ENCODE data around the gene APPBP2.
"Not testable (repeated sequence)": the region's sequence is repeated elsewhere in the genome, so short reads cannot be mapped to it uniquely, and the experiment has no call there.

APPBP2 gene

GRCh38 chr17:60501589-60501988 lies 24.5 kb downstream of the APPBP2 start:
- H3K56ac ChIP-seq (ENCODE audit: low read length): no peak overlapping the region
- no peaks in the 10 kb centered on the region for H3K36me3 ChIP-seq (ENCODE audit: control insufficient read depth, insufficient read depth, low read length)

DNA sequence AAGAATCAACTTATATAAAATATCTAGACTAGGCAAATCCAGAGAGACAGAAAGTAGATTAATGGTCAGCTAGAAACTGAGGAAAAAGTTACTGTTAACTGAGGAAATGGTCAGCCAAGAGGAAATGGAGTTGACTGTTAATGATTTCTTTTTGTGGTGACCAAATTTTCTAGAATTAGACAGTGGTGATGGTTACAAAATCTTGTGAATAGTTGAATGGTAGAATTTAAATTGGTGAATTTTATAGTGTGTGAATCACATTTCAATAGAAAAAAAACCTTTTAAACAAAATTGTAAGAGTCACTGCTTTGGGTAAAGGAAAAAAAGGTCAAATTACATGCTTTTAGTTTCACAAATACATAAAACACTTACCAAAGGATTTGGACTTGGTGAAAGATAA lies 30.0 kb downstream of the APPBP2 start:
- Histone ChIP-seq H3K36me3 (ENCODE audit: control insufficient read depth, insufficient read depth, low read length) (peaks cover 3% of the 10 kb centered on the region), H3K56ac (ENCODE audit: low read length) (no peak overlapping the region), H2AK5ac (ENCODE audit: low read length) (no peak overlapping the region)

More at GRCh38 chr17:60501589-60501988, 24.5 kb downstream of the APPBP2 start:
- Histone ChIP-seq H4K5ac (ENCODE audit: low read length) (no peak overlapping the region), H3K27ac (ENCODE audit: low read depth, low read length) (no peak overlapping the region), H2BK15ac (replicated peaks; ENCODE audit: low read depth) (no peak overlapping the region), H3K4me1 (ENCODE audit: control insufficient read depth, low read depth, low read length) (no peaks in the 10 kb centered on the region), H3K27me3 (ENCODE audit: insufficient read depth, low read length, poor library complexity) (no peaks in the 10 kb centered on the region), H3K23ac (ENCODE audit: low read length) (no peak overlapping the region), H4K8ac (ENCODE audit: low read depth, low read length) (no peak overlapping the region), H3K79me1 (ENCODE audit: low read length) (peaks cover 8% of the 10 kb centered on the region), H3K18ac (ENCODE audit: low read length) (no peak overlapping the region), H3K4me2 (ENCODE audit: low read length) (no peak overlapping the region), H3K79me2 (ENCODE audit: control insufficient read depth, insufficient read depth, low read length) (peaks cover 11% of the 10 kb centered on the region), H2BK5ac (ENCODE audit: low read length) (no peak overlapping the region), H3K4ac (ENCODE audit: low read depth, low read length) (no peak overlapping the region), H2BK120ac (ENCODE audit: low read depth, low read length) (no peak overlapping the region), H2AK5ac (ENCODE audit: low read length) (no peak overlapping the region), H3K9ac (ENCODE audit: low read length) (no peak overlapping the region), H3K4me3 (ENCODE audit: low read length) (no peak overlapping the region)
- no CpG with 5 or more reads among the region's 2 CpGs for WGBS (ENCODE audit: extremely low coverage, insufficient coverage, low lambda C conversion rate)
- DNase-seq: no peak

DNA sequence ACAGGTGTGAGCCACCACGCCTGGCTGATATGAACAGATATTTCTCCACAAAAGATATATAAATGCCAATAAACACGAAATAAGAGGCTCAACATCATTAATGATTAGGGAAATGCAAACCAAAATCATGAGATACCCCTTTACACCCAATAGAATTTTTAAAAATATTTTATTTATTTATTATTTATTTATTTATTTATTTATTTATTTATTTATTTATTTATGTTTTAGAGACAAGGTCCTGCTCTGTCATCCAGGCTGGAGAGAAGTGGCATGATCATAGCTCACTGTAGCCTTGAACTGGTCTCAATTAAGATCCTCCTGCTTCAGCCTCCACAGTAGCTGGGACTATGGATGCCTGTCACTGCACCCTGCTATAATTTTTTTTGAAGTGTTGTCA lies 30.8 kb downstream of the APPBP2 start:
- no peak overlapping the region for H2BK15ac ChIP-seq (replicated peaks; ENCODE audit: low read depth)
- no peak overlapping the region for H3K23ac ChIP-seq (ENCODE audit: low read length)
- no peaks in the 10 kb centered on the region for H3K79me1 ChIP-seq (ENCODE audit: low read length)
- H3K4ac ChIP-seq (ENCODE audit: low read depth, low read length): no peak overlapping the region
- no peak overlapping the region for H4K5ac ChIP-seq (ENCODE audit: low read length)
- no peak overlapping the region for H3K9ac ChIP-seq (ENCODE audit: low read length)
- peaks cover 3% of the 10 kb centered on the region for H3K36me3 ChIP-seq (ENCODE audit: control insufficient read depth, insufficient read depth, low read length)
- H3K27ac ChIP-seq (ENCODE audit: low read depth, low read length): no peak overlapping the region
- H3K4me1 ChIP-seq (ENCODE audit: control insufficient read depth, low read depth, low read length): no peaks in the 10 kb centered on the region
- no peak overlapping the region for H3K4me3 ChIP-seq (ENCODE audit: low read length)
- no peak overlapping the region for H2BK120ac ChIP-seq (ENCODE audit: low read depth, low read length)
- H4K8ac ChIP-seq (ENCODE audit: low read depth, low read length): no peak overlapping the region
- H2AK5ac ChIP-seq (ENCODE audit: low read length): no peak overlapping the region
- no peak overlapping the region for H3K4me2 ChIP-seq (ENCODE audit: low read length)
- WGBS (ENCODE audit: extremely low coverage, insufficient coverage, low lambda C conversion rate): no CpG with 5 or more reads among the region's 2 CpGs
- H3K18ac ChIP-seq (ENCODE audit: low read length): no peak overlapping the region
- H3K56ac ChIP-seq (ENCODE audit: low read length): no peak overlapping the region
- no peak overlapping the region for H2BK5ac ChIP-seq (ENCODE audit: low read length)
- DNase-seq: no peak
- no peaks in the 10 kb centered on the region for H3K27me3 ChIP-seq (ENCODE audit: insufficient read depth, low read length, poor library complexity)
- H3K79me2 ChIP-seq (ENCODE audit: control insufficient read depth, insufficient read depth, low read length): no peaks in the 10 kb centered on the region

More for the DNA sequence above, 30.0 kb downstream of the APPBP2 start:
- H3K27ac ChIP-seq (ENCODE audit: low read depth, low read length): no peak overlapping the region
- no peak overlapping the region for H4K5ac ChIP-seq (ENCODE audit: low read length)
- H2BK15ac ChIP-seq (replicated peaks; ENCODE audit: low read depth): no peak overlapping the region
- no peaks in the 10 kb centered on the region for H3K79me1 ChIP-seq (ENCODE audit: low read length)
- H3K18ac ChIP-seq (ENCODE audit: low read length): no peak overlapping the region
- no peak overlapping the region for H3K4me2 ChIP-seq (ENCODE audit: low read length)
- no peak overlapping the region for H3K23ac ChIP-seq (ENCODE audit: low read length)
- no peaks in the 10 kb centered on the region for H3K79me2 ChIP-seq (ENCODE audit: control insufficient read depth, insufficient read depth, low read length)
- H4K8ac ChIP-seq (ENCODE audit: low read depth, low read length): no peak overlapping the region
- H3K4me1 ChIP-seq (ENCODE audit: control insufficient read depth, low read depth, low read length): no peaks in the 10 kb centered on the region
- no peaks in the 10 kb centered on the region for H3K27me3 ChIP-seq (ENCODE audit: insufficient read depth, low read length, poor library complexity)
- no peak overlapping the region for H3K9ac ChIP-seq (ENCODE audit: low read length)
- H3K4ac ChIP-seq (ENCODE audit: low read depth, low read length): no peak overlapping the region
- DNase-seq: no peak
- no peak overlapping the region for H2BK120ac ChIP-seq (ENCODE audit: low read depth, low read length)
- H2BK5ac ChIP-seq (ENCODE audit: low read length): no peak overlapping the region
- H3K4me3 ChIP-seq (ENCODE audit: low read length): no peak overlapping the region

DNA sequence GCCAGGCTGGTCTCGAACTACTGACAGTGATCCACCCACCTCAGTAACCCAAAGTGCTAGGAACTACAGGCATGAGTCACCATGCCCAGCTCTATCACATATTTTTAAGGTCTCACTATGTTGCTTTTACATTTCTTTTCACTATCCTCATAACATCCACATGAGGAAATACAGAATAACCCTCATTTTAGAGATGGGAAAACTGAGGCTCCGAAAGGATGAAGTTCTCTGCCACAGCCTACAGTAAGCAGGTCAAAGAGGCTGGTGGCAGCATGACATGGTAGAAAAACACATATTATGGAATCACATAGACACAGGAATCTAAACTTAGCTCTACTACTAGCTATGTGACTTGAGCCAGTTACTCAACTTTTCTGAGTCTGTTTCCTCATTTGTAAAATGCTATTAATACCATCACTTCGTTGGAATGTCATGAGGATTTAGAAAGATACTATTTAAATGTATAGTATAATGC lies 32.2 kb downstream of the APPBP2 start:
- no peaks in the 10 kb centered on the region for H3K79me1 ChIP-seq (ENCODE audit: low read length)
- H3K4me3 ChIP-seq (ENCODE audit: low read length): no peak overlapping the region
- H3K56ac ChIP-seq (ENCODE audit: low read length): no peak overlapping the region
- H3K4ac ChIP-seq (ENCODE audit: low read depth, low read length): no peak overlapping the region
- no peaks in the 10 kb centered on the region for H3K79me2 ChIP-seq (ENCODE audit: control insufficient read depth, insufficient read depth, low read length)
- no peaks in the 10 kb centered on the region for H3K4me1 ChIP-seq (ENCODE audit: control insufficient read depth, low read depth, low read length)
- no peak overlapping the region for H3K4me2 ChIP-seq (ENCODE audit: low read length)
- no peak overlapping the region for H3K27ac ChIP-seq (ENCODE audit: low read depth, low read length)
- no peak overlapping the region for H3K23ac ChIP-seq (ENCODE audit: low read length)
- no peak overlapping the region for H2BK15ac ChIP-seq (replicated peaks; ENCODE audit: low read depth)
- no peak overlapping the region for H2BK120ac ChIP-seq (ENCODE audit: low read depth, low read length)
- H2BK5ac ChIP-seq (ENCODE audit: low read length): no peak overlapping the region
- H3K18ac ChIP-seq (ENCODE audit: low read length): no peak overlapping the region
- no peak overlapping the region for H4K5ac ChIP-seq (ENCODE audit: low read length)
- H2AK5ac ChIP-seq (ENCODE audit: low read length): no peak overlapping the region
- DNase-seq: no peak
- H3K36me3 ChIP-seq (ENCODE audit: control insufficient read depth, insufficient read depth, low read length): peaks cover 3% of the 10 kb centered on the region
- no peak overlapping the region for H4K8ac ChIP-seq (ENCODE audit: low read depth, low read length)
- no peak overlapping the region for H3K9ac ChIP-seq (ENCODE audit: low read length)
- H3K27me3 ChIP-seq (ENCODE audit: insufficient read depth, low read length, poor library complexity): no peaks in the 10 kb centered on the region
- no CpG with 5 or more reads among the region's 3 CpGs for WGBS (ENCODE audit: extremely low coverage, insufficient coverage, low lambda C conversion rate)

DNA sequence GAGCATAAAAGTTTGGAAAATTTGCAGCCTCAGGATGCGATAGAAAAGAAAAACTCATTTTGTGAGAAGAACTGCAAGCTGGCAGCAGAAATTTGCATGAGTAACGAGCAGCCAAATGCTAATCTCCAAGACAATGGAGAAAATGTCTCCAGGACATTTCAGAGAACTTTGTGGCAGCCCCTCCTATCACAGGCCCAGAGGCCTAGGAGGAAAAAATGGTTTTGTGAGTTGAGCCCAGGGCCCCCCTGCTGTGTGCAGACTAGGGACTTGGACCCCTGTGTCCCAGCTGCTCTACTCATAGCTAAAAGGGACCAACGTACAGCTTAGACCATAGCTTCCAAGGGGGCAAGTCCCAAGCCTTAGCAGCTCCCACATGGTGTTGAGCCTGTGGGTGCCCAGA lies 34.3 kb downstream of the APPBP2 start:
- H2BK5ac ChIP-seq (ENCODE audit: low read length): no peak overlapping the region
- H4K5ac ChIP-seq (ENCODE audit: low read length): no peak overlapping the region
- H3K4me1 ChIP-seq (ENCODE audit: control insufficient read depth, low read depth, low read length): no peaks in the 10 kb centered on the region
- WGBS (ENCODE audit: extremely low coverage, insufficient coverage, low lambda C conversion rate): no CpG with 5 or more reads among the region's 3 CpGs
- peaks cover 3% of the 10 kb centered on the region for H3K36me3 ChIP-seq (ENCODE audit: control insufficient read depth, insufficient read depth, low read length)
- no peak overlapping the region for H3K4me3 ChIP-seq (ENCODE audit: low read length)
- H3K79me2 ChIP-seq (ENCODE audit: control insufficient read depth, insufficient read depth, low read length): no peaks in the 10 kb centered on the region
- H3K9ac ChIP-seq (ENCODE audit: low read length): no peak overlapping the region
- H3K23ac ChIP-seq (ENCODE audit: low read length): no peak overlapping the region
- no peaks in the 10 kb centered on the region for H3K79me1 ChIP-seq (ENCODE audit: low read length)
- DNase-seq: peak; percentile 44
- no peak overlapping the region for H3K56ac ChIP-seq (ENCODE audit: low read length)
- H2AK5ac ChIP-seq (ENCODE audit: low read length): no peak overlapping the region
- no peak overlapping the region for H3K4me2 ChIP-seq (ENCODE audit: low read length)
- H3K4ac ChIP-seq (ENCODE audit: low read depth, low read length): no peak overlapping the region
- no peak overlapping the region for H3K18ac ChIP-seq (ENCODE audit: low read length)
- no peak overlapping the region for H4K8ac ChIP-seq (ENCODE audit: low read depth, low read length)
- no peak overlapping the region for H3K27ac ChIP-seq (ENCODE audit: low read depth, low read length)
- no peaks in the 10 kb centered on the region for H3K27me3 ChIP-seq (ENCODE audit: insufficient read depth, low read length, poor library complexity)
- no peak overlapping the region for H2BK15ac ChIP-seq (replicated peaks; ENCODE audit: low read depth)
- no peak overlapping the region for H2BK120ac ChIP-seq (ENCODE audit: low read depth, low read length)

- H3K79me1 ChIP-seq (ENCODE audit: low read length); H2BK15ac ChIP-seq (replicated peaks; ENCODE audit: low read depth); DNase-seq; H3K9ac ChIP-seq (ENCODE audit: low read length); H3K4ac ChIP-seq (ENCODE audit: low read depth, low read length); H3K27ac ChIP-seq (ENCODE audit: low read depth, low read length); H3K4me3 ChIP-seq (ENCODE audit: low read length); H4K5ac ChIP-seq (ENCODE audit: low read length); H2BK120ac ChIP-seq (ENCODE audit: low read depth, low read length); H2AK5ac ChIP-seq (ENCODE audit: low read length); H3K23ac ChIP-seq (ENCODE audit: low read length); H3K36me3 ChIP-seq (ENCODE audit: control insufficient read depth, insufficient read depth, low read length); H3K4me1 ChIP-seq (ENCODE audit: control insufficient read depth, low read depth, low read length); H2BK5ac ChIP-seq (ENCODE audit: low read length); H4K8ac ChIP-seq (ENCODE audit: low read depth, low read length); H3K79me2 ChIP-seq (ENCODE audit: control insufficient read depth, insufficient read depth, low read length); H3K18ac ChIP-seq (ENCODE audit: low read length); H3K56ac ChIP-seq (ENCODE audit: low read length); H3K4me2 ChIP-seq (ENCODE audit: low read length); H3K27me3 ChIP-seq (ENCODE audit: insufficient read depth, low read length, poor library complexity): not testable (repeated sequence)
- no CpG with 5 or more reads among the region's 2 CpGs for WGBS (ENCODE audit: extremely low coverage, insufficient coverage, low lambda C conversion rate)
Observed at GRCh38 chr17:60490594-60490993, 35.4 kb downstream of the APPBP2 start.
